ENCODE measurements around the gene ACVR1.
"Not testable (repeated sequence)": the region's sequence is repeated elsewhere in the genome, so short reads cannot be mapped to it uniquely, and the experiment has no call there.

The ACVR1 gene

DNA sequence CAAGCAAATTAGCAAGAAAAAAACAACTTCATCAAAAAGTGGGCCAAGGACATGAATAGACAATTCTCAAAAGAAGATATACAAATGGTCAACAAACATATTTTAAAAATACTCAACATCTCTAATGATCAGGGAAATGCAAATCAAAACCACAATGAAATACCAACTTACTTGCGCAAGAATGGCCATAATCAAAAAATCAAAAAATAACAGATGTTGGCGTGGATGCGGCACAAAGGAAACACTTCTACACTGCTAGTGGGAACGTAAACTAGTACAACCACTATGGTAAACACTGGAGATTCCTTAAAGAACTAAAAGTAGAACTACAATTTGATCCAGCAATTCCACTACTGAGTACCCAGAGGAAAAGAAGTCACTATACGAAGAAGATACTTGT, 119.7 kb downstream of the ACVR1 start:
- DNase-seq (ENCODE audit: low read depth): not testable (repeated sequence)

GRCh38 chr2:157751462-157752058, 124.6 kb downstream of the ACVR1 start:
- no peak for DNase-seq (ENCODE audit: low read depth)

DNA sequence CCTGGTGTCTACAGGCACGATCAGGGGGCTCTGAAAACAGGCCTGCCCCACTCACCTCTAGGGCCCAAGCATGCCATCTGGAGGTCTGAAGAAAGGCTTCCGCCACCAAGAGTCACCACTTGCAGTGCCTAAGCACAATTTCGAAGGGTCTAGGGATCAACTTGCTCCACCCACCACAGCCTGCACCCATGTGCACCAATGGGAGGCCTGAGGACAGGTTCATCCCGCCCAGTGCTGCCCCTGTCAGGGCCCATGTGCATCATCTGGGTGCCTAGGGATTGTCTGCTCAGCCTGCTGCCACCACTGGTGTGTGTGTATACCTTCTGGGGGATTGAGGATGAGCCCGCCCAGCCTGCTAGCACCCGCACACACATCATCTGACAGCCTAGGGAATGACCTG, 126.4 kb downstream of the ACVR1 start:
- no peak for DNase-seq (ENCODE audit: low read depth)

DNA sequence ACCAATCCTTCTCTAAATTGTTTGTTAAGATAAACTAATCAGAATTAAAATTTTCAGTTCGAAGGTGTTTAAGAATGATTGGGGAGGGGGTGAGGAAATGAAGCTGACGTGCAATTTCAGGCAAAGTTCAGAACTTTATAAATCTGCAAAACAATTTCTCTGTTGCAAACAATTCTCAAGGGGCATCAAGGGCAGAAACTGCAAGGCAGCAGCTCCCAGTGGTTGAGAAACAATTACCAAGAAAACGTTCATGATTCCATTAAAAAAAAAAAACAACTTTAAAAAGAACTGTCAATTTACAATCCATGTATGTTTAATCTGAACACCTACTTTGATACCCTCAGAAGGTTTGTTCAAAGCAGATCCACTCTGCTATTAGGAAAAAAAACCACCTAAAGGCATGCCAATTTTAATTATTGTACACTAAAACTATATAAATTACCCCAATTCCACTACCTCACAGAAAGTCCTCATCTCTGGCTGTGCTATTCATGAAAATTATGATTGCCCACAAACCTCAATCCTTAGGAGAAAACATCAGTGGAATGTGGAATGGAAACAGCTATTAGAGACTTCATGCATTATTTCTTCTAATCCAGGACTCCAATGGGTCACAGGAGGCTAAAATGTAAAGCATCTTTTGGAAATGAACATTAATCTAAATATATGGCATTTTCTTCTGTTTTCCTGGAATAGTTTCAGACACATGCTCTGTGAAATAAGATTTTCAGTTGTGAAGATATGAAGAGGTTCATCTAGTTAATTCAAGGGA, 127.6 kb downstream of the ACVR1 start:
- no peak for DNase-seq (ENCODE audit: low read depth)

DNA sequence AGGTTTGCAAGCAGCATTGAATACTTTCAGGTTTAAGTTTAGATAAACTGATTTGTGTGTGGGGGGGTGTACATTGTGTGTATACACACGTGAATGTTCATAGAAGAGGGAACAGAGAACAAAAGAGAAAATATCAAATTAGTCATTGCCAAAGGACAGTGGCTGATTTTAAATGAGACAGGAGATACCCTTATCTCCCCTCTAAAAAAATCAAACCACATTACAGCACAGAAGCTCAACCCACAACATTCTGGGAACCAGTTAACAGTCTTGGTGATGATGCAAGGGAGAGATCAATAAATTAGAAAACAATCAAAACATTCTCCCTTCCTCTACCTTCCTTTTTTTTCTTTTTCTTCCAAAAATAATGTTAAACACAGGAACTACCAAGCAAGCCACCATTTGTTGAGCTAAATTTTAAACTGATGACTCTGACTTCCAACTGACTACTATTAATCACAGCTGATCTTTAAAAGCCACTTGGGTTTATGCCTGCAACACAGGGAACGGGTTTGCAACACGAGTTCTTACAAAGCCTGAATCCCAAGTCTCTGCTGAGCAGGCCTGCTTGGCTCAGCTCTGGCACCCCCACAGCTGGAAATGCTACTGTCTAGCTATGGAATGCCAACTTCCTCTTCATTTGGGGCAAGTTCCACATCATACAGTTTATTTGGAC, 128.3 kb downstream of the ACVR1 start:
- no peak for DNase-seq (ENCODE audit: low read depth)

DNA sequence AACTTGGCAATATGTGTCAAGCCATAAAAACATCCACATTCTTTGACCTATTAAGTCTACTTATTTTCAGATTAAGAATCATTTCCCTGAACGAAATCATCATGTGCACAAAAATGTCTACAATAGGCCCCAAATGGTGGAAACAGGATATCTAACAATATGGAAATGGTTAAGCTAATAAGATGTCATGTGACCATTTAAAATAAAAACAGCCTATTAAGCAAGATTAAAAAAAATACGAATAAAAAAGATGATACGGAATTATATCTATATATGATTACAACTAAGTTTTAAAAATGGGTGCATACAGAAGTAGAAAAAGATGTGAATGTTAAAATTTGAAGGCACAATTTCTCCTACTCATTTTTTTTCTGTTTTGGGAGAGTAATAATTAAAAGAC, 128.8 kb downstream of the ACVR1 start:
- no peak for DNase-seq (ENCODE audit: low read depth)

DNA sequence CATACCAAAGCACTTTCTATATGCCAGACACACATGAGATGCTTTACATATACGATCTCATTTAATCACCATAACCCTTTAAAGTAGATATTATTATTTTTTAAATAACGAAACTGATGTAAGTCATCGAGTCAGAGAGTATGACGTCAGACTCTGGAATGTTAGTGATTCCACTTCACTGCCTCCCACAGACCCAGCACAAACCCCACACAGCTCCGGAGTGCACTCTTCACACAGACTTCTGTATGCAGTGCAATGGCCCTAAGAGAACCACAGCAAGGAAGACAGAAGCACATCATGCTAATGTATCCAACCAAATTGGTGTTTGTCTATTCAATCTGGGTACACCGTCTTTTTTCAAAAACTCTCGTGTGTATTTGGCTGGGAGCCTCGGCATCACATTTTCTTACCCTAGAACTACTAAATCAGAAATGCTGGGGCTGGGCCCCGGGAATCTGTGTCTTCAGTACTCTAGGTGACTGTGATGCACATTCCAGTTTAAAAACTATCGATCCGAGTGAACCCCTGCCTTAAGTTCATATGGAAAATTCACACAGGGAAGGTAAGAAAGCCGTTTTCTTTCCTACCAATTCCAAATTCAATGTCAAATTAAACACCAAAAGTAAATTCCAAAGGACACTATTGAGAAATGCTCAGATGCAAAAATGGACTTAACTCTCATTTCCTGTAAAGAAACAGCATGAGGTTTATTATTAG, 129.7 kb downstream of the ACVR1 start:
- DNase-seq (ENCODE audit: low read depth): no peak

DNA sequence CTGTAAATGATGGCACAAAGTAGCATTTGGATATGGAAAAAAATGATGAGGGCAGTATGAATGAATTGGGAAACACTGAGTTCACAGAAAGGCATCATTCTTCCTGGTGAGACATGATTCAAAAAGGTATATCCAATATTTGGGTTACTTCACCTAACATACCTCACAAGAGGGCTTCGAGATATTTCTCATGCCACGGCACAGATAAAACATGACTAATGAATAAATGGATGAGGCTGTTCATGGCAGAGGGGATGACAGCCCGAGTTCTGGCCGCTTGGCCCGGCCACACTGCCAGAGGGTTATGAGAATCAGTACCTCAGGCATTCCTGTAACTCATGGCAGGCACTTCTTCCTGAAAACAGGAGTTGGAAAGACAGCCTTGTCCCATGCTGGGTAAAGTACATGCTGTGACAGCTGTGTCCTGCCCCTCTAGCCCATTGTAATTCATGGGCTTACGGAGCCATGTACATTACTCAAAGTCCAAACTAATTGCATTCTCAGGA, 131.5 kb downstream of the ACVR1 start:
- DNase-seq (ENCODE audit: low read depth): no peak

DNA sequence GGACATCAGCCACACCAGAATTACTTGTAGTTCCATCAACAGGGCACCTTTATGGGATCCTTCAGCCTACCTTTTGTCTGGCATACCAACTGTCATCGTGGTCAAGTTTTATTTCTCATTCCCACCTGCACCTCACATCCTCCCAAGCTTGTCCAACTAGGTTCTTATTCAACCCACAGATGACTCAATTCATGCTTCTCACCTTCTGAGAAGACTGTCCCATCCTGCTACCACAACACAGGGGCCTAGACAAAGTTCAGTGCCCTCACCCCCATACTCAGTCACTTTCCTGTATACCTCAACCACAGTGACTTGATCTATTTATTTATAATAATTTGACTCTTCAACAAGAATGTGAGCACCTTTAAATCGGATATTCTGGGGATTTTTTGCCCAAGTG, 133.1 kb downstream of the ACVR1 start:
- no peak for DNase-seq (ENCODE audit: low read depth)

GRCh38 chr2:157741819-157742484, 134.2 kb downstream of the ACVR1 start:
- no peak for DNase-seq (ENCODE audit: low read depth)

DNA sequence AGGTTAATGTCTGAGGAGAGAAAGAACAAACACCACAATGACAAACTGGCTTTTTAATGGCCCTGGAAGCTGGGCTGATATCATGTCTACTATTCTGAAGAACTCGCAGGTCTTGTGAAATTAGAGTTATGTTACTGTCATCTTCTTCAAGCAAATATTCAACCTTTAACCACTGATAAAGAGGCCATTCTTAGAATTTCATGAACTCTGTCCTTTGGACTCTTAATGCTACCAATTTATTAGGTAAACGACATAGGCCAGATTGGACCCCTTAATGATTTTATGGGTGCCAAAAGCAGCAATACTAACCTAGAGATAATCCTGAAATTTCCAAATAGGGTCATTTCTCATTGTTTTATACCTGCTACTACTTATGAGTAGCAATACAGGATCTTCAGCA, 138.5 kb downstream of the ACVR1 start:
- DNase-seq (ENCODE audit: low read depth): no peak

GRCh38 chr2:157735532-157735931, 140.6 kb downstream of the ACVR1 start:
- no peak for DNase-seq (ENCODE audit: low read depth)

DNA sequence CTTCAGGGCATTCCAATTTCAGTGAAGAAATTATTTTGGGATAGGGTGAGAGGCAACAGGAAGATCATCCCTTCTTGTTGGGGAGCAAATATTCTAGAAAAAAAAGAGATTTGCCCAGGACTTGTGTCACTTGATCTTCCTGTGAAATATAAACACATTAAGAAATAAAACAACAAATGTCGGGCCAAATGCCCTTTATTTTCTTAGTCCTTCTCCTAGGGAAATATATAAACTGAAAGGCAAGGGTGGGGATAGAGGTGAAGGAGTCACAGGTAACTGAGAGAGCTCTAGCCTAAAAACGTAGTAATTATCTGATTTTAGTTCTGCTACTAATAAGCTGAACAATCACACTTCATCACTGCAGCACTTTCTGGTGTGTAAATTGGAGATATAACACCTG, 142.9 kb downstream of the ACVR1 start:
- DNase-seq (ENCODE audit: low read depth): no peak

GRCh38 chr2:157732596-157732995, 143.5 kb downstream of the ACVR1 start:
- no peak for DNase-seq (ENCODE audit: low read depth)

DNA sequence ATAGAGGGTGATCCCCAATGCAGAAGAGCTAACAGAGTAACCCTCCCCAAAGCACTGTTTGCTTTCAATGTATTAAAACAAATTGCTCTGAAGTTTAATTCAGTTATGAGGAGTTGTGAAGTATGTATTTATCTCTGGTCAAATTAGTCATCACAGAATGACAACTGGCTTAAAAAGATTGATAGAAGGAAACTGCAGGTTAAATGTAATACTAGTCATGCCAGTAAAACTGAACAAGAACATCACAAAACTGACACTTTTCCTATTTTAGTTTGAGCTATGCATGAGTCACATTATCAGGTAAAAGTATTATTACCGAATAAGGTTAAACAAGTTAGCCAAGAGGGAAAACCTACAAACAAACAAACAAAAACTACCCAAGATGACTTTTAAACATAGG, 148.4 kb downstream of the ACVR1 start:
- DNase-seq (ENCODE audit: low read depth): no peak

DNA sequence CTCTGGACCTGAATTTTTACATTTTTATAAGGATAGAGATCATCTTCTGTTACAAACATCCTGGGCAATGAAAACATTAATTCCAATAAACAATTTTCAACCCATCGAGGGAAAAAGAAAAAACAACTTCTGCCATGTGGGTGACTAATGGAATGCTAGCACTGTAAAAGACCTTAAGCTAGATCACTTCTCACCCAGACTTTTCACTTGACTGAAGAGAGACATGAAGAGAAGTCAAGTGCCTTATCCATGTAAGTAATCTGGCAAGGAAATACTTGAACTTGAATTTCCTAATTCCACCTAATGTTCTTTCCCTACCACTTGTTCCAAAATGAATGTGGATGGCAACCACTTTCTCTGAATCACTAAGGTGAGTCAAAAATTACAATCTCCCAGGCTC, 149.2 kb downstream of the ACVR1 start:
- no peak for DNase-seq (ENCODE audit: low read depth)

DNA sequence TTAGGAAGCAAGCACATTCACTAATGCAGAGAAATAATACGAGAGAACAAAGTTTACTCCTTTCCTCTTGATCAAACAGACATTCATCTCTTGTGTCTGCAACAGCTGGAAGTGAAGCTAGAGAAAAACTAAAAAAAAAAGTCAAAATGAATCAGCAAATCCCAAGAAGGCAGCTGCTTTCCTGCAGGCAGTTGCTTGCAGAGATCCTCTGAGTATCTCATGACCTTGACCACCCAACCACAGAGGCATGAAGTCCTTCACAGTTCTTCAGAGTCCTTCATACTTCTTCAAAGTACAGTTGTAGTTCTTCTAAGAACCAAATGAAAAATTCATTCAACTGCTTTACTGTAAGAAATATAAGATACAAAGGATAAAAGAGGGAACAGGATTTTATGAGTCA, 150.3 kb downstream of the ACVR1 start:
- no peak for DNase-seq (ENCODE audit: low read depth)

DNA sequence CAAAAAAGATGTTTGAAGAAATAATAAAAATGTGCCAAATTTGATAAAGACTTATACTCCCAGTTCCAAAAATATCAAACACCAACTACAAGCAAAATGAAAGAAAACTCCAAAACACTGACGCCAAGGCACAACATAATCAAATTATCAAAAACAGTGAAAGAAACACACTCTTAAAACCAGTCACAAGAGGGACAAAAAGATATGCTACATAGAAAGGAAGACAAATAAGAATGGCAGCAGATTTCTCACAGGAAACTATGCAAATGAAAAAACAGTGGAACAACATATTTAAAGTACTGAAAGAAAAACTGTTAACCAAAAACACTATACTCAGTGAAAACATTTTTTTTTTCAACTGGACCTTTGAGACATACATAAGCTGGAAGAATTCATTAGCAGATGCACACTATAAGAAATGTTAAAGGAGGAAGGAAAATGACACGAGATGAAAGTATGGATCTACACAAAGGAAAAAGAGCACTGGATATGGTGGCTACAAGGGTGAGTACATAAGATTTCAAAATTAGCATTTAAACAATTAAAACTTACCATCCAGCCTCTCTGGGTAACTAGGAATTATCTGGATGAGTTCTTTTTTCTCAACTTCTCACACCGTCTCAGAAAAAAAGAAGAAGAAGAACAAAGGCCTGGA, 153.4 kb downstream of the ACVR1 start:
- no peak for DNase-seq (ENCODE audit: low read depth)

DNA sequence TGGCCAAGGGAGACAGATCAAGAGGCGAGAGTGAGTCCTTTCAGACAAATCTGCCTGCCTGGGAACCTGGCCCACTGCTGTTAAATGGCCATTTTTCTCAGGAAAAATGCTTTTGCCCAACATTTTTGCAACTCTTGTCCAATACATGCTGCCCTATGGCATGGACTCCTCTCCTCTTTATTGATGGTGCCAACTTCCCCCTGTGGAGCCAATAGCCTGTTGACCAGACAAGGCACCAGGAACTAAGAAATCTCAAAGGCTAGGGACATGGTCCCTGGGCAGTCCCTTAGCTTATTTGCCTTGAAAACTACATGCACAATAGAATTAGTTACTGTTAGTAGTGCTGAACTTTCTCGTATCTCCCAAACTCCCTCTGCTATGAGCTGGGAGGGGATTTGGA, 155.6 kb downstream of the ACVR1 start:
- DNase-seq (ENCODE audit: low read depth): no peak

DNA sequence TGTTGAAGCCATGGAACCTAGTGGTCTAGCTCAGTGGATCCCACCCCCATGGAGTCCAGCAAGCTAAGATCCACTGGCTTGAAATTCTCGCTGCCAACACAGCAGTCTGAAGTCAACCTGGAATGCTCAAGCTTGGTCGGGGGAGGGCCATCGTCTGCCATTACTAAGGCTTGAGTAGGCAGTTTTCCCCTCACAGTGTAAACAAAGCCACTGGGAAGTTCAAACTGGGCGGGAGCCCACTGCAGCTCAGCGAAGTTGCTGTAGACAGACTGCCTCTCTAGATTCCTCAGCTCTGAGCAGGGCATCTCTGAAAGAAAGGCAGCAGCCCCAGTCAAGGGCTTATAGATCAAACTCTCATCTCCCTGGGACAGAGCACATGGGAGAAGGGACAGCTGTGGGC, 171.5 kb downstream of the ACVR1 start:
- not testable (repeated sequence) for DNase-seq (ENCODE audit: low read depth)

DNA sequence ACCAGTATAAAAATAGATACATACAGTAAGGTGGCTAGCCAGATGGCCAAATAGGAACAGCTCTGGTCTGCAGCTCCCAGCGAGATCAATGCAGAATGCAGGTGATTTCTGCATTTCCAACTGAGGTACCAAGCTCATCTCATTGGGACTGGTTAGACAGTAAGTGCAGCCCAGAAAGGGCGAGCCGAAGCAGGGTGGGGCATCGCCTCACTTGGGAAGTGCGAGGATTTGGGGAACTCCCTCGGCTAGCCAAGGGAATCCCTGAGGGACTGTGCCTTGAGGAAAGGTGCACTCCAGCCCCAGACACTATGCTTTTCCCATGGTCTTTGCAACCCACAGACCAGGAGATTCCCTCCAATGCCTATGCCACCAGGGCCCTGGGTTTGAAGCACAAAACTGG, 172.0 kb downstream of the ACVR1 start:
- DNase-seq (ENCODE audit: low read depth): not testable (repeated sequence)

Data from stimulated activated CD8-positive, alpha-beta memory T cell treated with anti-CD3 and anti-CD28 coated beads, Interleukin-7, amount 100 ng/mL, for 24 hours (primary cell).